A549 (cell line): ENCODE data around the gene PLEKHA6. TPM values are rescaled to one million over a fixed set of nuclear protein-coding genes. Genes with fewer than 3 reads are reported as not detected.

Experiments used
- ATAC-seq, 2 experiments: fragments of 200-7000 bp in 1 of 2; fragments of >200 bp in 1 of 2; cut with Nextera tagmentation in 1 of 2; cut with Tn5 transposase in 1 of 2; 3 replicates each; pipeline versions ENCODE4 v1.8.0 to v1.9.1; 2018 to 2020; ENCODE audit warnings: mild to moderate bottlenecking in 1 of 2, moderate library complexity in 1 of 2
- CTCF ChIA-PET: fragments of 300-600 bp; sonication (Branson Sonifier 250); formaldehyde crosslinking; extraction: SDS; loops from one replicate; lab custom pipeline; 2021; ENCODE audit warnings: antibody characterized with exemption, inconsistent platforms; lab: Yijun Ruan, JAX
- POLR2A ChIA-PET: fragments of 350-600 bp; formaldehyde crosslinking; extraction: SDS; loops from one replicate; lab custom pipeline; 2021; ENCODE audit warnings: antibody characterized with exemption, inconsistent platforms; lab: Yijun Ruan, JAX
- DNase-seq, 2 experiments: peaks; one replicate each; pipeline versions ENCODE4 v3.0.0 to v3.0.0-alpha.2; 2011 to 2016; ENCODE audit warnings: low read depth in 1 of 2, low spot score in 1 of 2
- FAIRE-seq: peaks from 2 replicates; lab custom pipeline; 2011; peaks lifted over from hg19 to GRCh38; lab: Jason Lieb, UNC
- H3K27ac ChIP-seq, 2 experiments: fragments of >200 bp; sonication (Bioruptor Twin); formaldehyde crosslinking; 3 replicates each; pipeline ENCODE4 v1.5.1; 2016 to 2017
- H3K4me1 ChIP-seq: fragments of >200 bp; sonication (Bioruptor Twin); formaldehyde crosslinking; 3 replicates; pipeline ENCODE4 v1.6.1; 2016
- H3K4me2 ChIP-seq: fragments of >200 bp; sonication (Bioruptor Twin); formaldehyde crosslinking; 3 replicates; pipeline ENCODE4 v1.6.1; 2016
- H3K4me3 ChIP-seq: fragments of >200 bp; sonication (Bioruptor Twin); formaldehyde crosslinking; 3 replicates; pipeline ENCODE4 v1.5.1; 2016
- H3K9me3 ChIP-seq: fragments of >200 bp; sonication (Bioruptor Twin); formaldehyde crosslinking; 3 replicates; pipeline ENCODE4 v1.6.1; 2016
- BCL3 ChIP-seq: fragments of >200 bp; sonication (Bioruptor Twin); formaldehyde crosslinking; IDR thresholded peaks from 3 replicates; pipeline ENCODE4 v1.6.1; 2016
- BHLHE40 ChIP-seq: IDR thresholded peaks from 2 replicates; pipeline ENCODE4 v1.6.1; 2012; ENCODE audit warnings: low read depth, low read length, inconsistent platforms
- CBX2 ChIP-seq: fragments of 200-600 bp; sonication (generic); IDR thresholded peaks from 2 replicates; pipeline ENCODE4 v1.6.1; 2016; ENCODE audit warnings: low read depth, mild to moderate bottlenecking, borderline replicate concordance
- CBX8 ChIP-seq: fragments of 200-600 bp; sonication (generic); IDR thresholded peaks from 2 replicates; pipeline ENCODE4 v1.6.1; 2016
- CEBPB ChIP-seq, 2 experiments: fragments of >200 bp in 1 of 2; sonication (Bioruptor Twin) in 1 of 2; formaldehyde crosslinking in 1 of 2; IDR thresholded peaks; 2 replicates each; pipeline ENCODE4 v1.6.1; 2012 to 2016
- E2F6 ChIP-seq: IDR thresholded peaks from 2 replicates; pipeline ENCODE4 v1.6.1; 2012; ENCODE audit warnings: low read depth, borderline replicate concordance
- EHMT2 ChIP-seq: fragments of 200-600 bp; sonication (generic); IDR thresholded peaks from 2 replicates; pipeline ENCODE4 v1.6.1; 2016; ENCODE audit warnings: antibody characterized with exemption, low read depth, mild to moderate bottlenecking, moderate library complexity
- ELK1 ChIP-seq: fragments of 150-350 bp; IDR thresholded peaks from 2 replicates; pipeline ENCODE4 v1.6.1; 2014; ENCODE audit warnings: low read depth, mild to moderate bottlenecking, low read length
- ESRRA ChIP-seq: fragments of 150-350 bp; IDR thresholded peaks from 2 replicates; pipeline ENCODE4 v1.6.1; 2014; ENCODE audit warnings: mild to moderate bottlenecking, low read length, borderline replicate concordance
- HES2 ChIP-seq: fragments of >200 bp; sonication (Bioruptor Twin); formaldehyde crosslinking; IDR thresholded peaks from 2 replicates; pipeline ENCODE4 v1.6.1; 2016
- HEYL ChIP-seq: fragments of 250-450 bp; sonication (Bioruptor Pico); IDR thresholded peaks from 2 replicates; pipeline ENCODE4 v1.8.0; 2021; ENCODE audit warnings: mild to moderate bottlenecking, moderate library complexity
- JUN ChIP-seq, 2 experiments: fragments of >200 bp; sonication (Bioruptor Twin); formaldehyde crosslinking; IDR thresholded peaks; 2 replicates in 1 of 2; 3 replicates in 1 of 2; pipeline ENCODE4 v1.6.1; 2016 to 2017
- KDM5A ChIP-seq: fragments of 200-600 bp; sonication (generic); IDR thresholded peaks from 2 replicates; pipeline ENCODE4 v1.6.1; 2016; ENCODE audit warnings: antibody characterized with exemption, mild to moderate bottlenecking
- MAX ChIP-seq: IDR thresholded peaks from 2 replicates; pipeline ENCODE4 v1.6.1; 2012
- NPAS2 ChIP-seq: fragments of 250-450 bp; sonication (Bioruptor Pico); IDR thresholded peaks from 2 replicates; pipeline ENCODE4 v1.8.0; 2022; ENCODE audit warnings: mild to moderate bottlenecking, moderate library complexity, borderline replicate concordance
- NR3C1 ChIP-seq: fragments of >200 bp; sonication (Bioruptor Twin); formaldehyde crosslinking; IDR thresholded peaks from 3 replicates; pipeline ENCODE4 v1.6.1; 2017
- RARB ChIP-seq: fragments of 250-450 bp; sonication (Bioruptor Pico); IDR thresholded peaks from 2 replicates; pipeline ENCODE4 v1.8.0; 2021; ENCODE audit warnings: mild to moderate bottlenecking, moderate library complexity
- RCOR1 ChIP-seq: fragments of 150-350 bp; IDR thresholded peaks from 2 replicates; pipeline ENCODE4 v1.6.1; 2014; ENCODE audit warnings: antibody characterized with exemption, low read length, low read depth
- REST ChIP-seq: fragments of 200-600 bp; sonication (generic); IDR thresholded peaks from 2 replicates; pipeline ENCODE4 v1.6.1; 2016; ENCODE audit warnings: antibody characterized with exemption, mild to moderate bottlenecking, moderate library complexity
- RFX5 ChIP-seq: fragments of 450-650 bp; IDR thresholded peaks from 2 replicates; pipeline ENCODE4 v1.7.1; 2014; ENCODE audit warnings: antibody characterized with exemption, mild to moderate bottlenecking, moderate library complexity
- RNF2 ChIP-seq: fragments of 200-600 bp; sonication (generic); IDR thresholded peaks from 2 replicates; pipeline ENCODE4 v1.6.1; 2016; ENCODE audit warnings: low read depth, mild to moderate bottlenecking, antibody characterized with exemption, moderate library complexity, borderline replicate concordance
- SMC3 ChIP-seq: fragments of >200 bp; sonication (Bioruptor Twin); formaldehyde crosslinking; IDR thresholded peaks from 3 replicates; pipeline ENCODE4 v1.6.1; 2018; ENCODE audit warnings: inconsistent platforms
- ZSCAN20 ChIP-seq: fragments of 250-450 bp; sonication (Bioruptor Pico); IDR thresholded peaks from 2 replicates; pipeline ENCODE4 v1.8.0; 2022; ENCODE audit warnings: mild to moderate bottlenecking, moderate library complexity
- WGBS: methylation state at CpG from one replicate; pipeline ENCODE4 v1.1.6; 2017; ENCODE audit errors: missing lambda C conversion rate; 5-methylcytosine and 5-hydroxymethylcytosine counted together
- polyA plus RNA-seq, 4 experiments: library from polyadenylated mRNA; depleted of rRNA in 3 of 4; stranded (reverse); fragments of >200 nt; fragmentation: RNase III in 1 of 4; extraction: RNeasy Plus Mini Kit Qiagen cat#74134 plus additional on column Dnase treatment in 1 of 4; gene quantifications; 2 replicates in 3 of 4; 3 replicates in 1 of 4; pipeline ENCODE4 v1.2.3, GENCODE V29; 2011 to 2017

The PLEKHA6 gene
- polyA plus RNA-seq, 2 of the 4 experiments (the other 2 are of a cell fraction) = 13.0 to 26.2 TPM

GRCh38 chr1:204296431-204296988 lies 63.2 kb downstream of the PLEKHA6 start:
- FAIRE-seq (no peak), ATAC-seq (peak in 1 of 2 experiments; percentile 47; a peak in 3 of 6 replicates), DNase-seq (no peak)
- H3K4me1 ChIP-seq = peaks cover 42% of the 10 kb centered on the region
- POLR2A ChIA-PET = no interaction called here
- TF ChIP-seq SMC3 (no peak), ZSCAN20 (CRISPR knock-in tag) (no peak), CEBPB (IDR thresholded peaks at IDR 0.05) (no peak), NR3C1 (no peak), BCL3 (no peak), ESRRA (no peak), CBX2 (no peak), RFX5 (no peak), HES2 (no peak), BHLHE40 (no peak), RARB (no peak), RCOR1 (no peak), HEYL (CRISPR knock-in tag) (no peak), RNF2 (no peak), EHMT2 (no peak), REST (no peak), CBX8 (no peak), ELK1 (no peak)
- H3K27ac ChIP-seq = peak overlapping the region; percentile 35 to 78
- no peaks in the 10 kb centered on the region for H3K9me3 ChIP-seq
- H3K4me2 ChIP-seq = peak overlapping the region; percentile 57
- no peak overlapping the region for H3K4me3 ChIP-seq
- CTCF ChIA-PET = interaction anchor here (0.9 to 2.8 kb wide), 5 partner anchors 20 to 102 kb away, joined by 3 to 14 read pairs (median 4); no protein-coding TSS in a partner anchor
- WGBS = 69% methylated on average over 7 of the region's 7 CpGs

- ChIA-PET POLR2A (interaction anchor here (0.7 kb wide), 1 partner anchor 35 kb away, joined by 4 read pairs; no protein-coding TSS in a partner anchor), CTCF (interaction anchor here (0.6 to 2.8 kb wide), 5 partner anchors 25 to 156 kb away, joined by 3 to 14 read pairs (median 3); no protein-coding TSS in a partner anchor)
- H3K9me3 ChIP-seq = no peaks in the 10 kb centered on the region
- peak overlapping the region; percentile 35 to 78 for H3K27ac ChIP-seq
- FAIRE-seq = no peak
- WGBS = 58% methylated on average over 10 of the region's 10 CpGs
- no peak for DNase-seq
- peak overlapping the region; percentile 57 for H3K4me2 ChIP-seq
- H3K4me3 ChIP-seq = no peak overlapping the region
- peaks cover 42% of the 10 kb centered on the region for H3K4me1 ChIP-seq
- no peak for TF ChIP-seq MAX
- no peak for TF ChIP-seq E2F6
- TF ChIP-seq SMC3 = no peak
- TF ChIP-seq JUN (IDR thresholded peaks at IDR 0.05) = no peak
- TF ChIP-seq NPAS2 = no peak
- no peak for TF ChIP-seq KDM5A
- ATAC-seq = peak in 1 of 2 experiments; percentile 48; a peak in 3 of 6 replicates
Measured at GRCh38 chr1:204295671-204296070, 64.1 kb downstream of the PLEKHA6 start.
